ENCODE data around the gene ATOH7. TPM values are rescaled to one million over a fixed set of nuclear protein-coding genes. Genes with fewer than 3 reads are reported as not detected.

Gene ATOH7
- total RNA-seq, 1 experiment from 2014 or later: not detected

DNA sequence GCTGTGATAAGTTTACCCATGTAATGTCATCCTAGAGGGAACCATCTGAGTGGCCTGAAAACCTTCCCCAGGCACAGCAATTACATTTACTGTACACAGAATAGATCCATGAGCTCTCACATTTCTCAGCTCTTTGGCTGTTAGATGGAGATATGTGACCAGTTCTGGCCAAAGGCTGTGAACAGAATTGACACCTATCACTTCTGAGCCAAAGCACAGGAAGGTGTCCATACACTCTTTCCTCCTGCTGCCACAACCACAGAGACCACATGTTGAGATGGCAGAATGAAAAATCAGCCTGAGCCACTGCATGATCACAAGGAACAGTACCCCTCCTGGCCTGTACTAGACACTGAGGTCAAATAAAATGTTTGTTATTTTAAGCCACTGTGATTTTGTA, 44.3 kb upstream of the ATOH7 start:
- POLR2A ChIA-PET (ENCODE audit: unreplicated experiment): no interaction called here
- no peak for TF ChIP-seq EZH2 (IDR thresholded peaks at IDR 0.05; ENCODE audit: low read depth)
- TF ChIP-seq CTCF (conservative IDR thresholded peaks at IDR 0.05): no peak

GRCh38 chr10:68275600-68276126, 43.8 kb upstream of the ATOH7 start:
- H3K4me2 ChIP-seq: no peak overlapping the region
- no peaks in the 10 kb centered on the region for H3K36me3 ChIP-seq (ENCODE audit: low read depth)
- BruUV-seq (replicated peaks): no TSS peak
- TF ChIP-seq EZH2 (IDR thresholded peaks at IDR 0.05; ENCODE audit: low read depth) (no peak), CTCF (conservative IDR thresholded peaks at IDR 0.05) (no peak)
- H3F3A ChIP-seq (ENCODE audit: insufficient read depth, low read depth): no peaks in the 10 kb centered on the region
- no peak overlapping the region for H2AFZ ChIP-seq
- H3K27ac ChIP-seq: no peak overlapping the region
- H3K9me3 ChIP-seq (ENCODE audit: insufficient read depth, low read depth): peaks cover 7% of the 10 kb centered on the region; the same call in 1 of the 2 replicates
- ChIA-PET POLR2A (ENCODE audit: unreplicated experiment) (interaction anchor here (0.5 to 0.6 kb wide), 2 partner anchors 17 to 207 kb away, joined by 6 to 9 read pairs; no protein-coding TSS in a partner anchor), CTCF (no interaction called here)
- no peaks in the 10 kb centered on the region for H3K79me2 ChIP-seq (ENCODE audit: low read depth)
- H3K4me1 ChIP-seq (replicated peaks; ENCODE audit: insufficient read depth): no peaks in the 10 kb centered on the region
- intact Hi-C loops (cut with micrococcal nuclease; ENCODE audit: unreplicated experiment): no loop called here
- H3K27me3 ChIP-seq (ENCODE audit: insufficient read depth, low read depth): no peaks in the 10 kb centered on the region
- H3K9me2 ChIP-seq (ENCODE audit: insufficient read depth): no peaks in the 10 kb centered on the region
- H3K4me3 ChIP-seq: no peak overlapping the region
- DNase-seq: no peak
- no peaks in the 10 kb centered on the region for H4K20me1 ChIP-seq (ENCODE audit: insufficient read depth)

More for the DNA sequence above, 44.3 kb upstream of the ATOH7 start:
- CTCF ChIA-PET: no interaction called here
- intact Hi-C loops (cut with micrococcal nuclease; ENCODE audit: unreplicated experiment): no loop called here
- H3K27ac ChIP-seq: no peak overlapping the region
- BruUV-seq (replicated peaks): no TSS peak
- H4K20me1 ChIP-seq (ENCODE audit: insufficient read depth): no peaks in the 10 kb centered on the region
- H3K9me2 ChIP-seq (ENCODE audit: insufficient read depth): no peaks in the 10 kb centered on the region
- H3K27me3 ChIP-seq (ENCODE audit: insufficient read depth, low read depth): no peaks in the 10 kb centered on the region
- no peak overlapping the region for H3K4me2 ChIP-seq
- no peaks in the 10 kb centered on the region for H3K36me3 ChIP-seq (ENCODE audit: low read depth)
- H3K4me3 ChIP-seq: no peak overlapping the region
- no peaks in the 10 kb centered on the region for H3K4me1 ChIP-seq (replicated peaks; ENCODE audit: insufficient read depth)
- H3F3A ChIP-seq (ENCODE audit: insufficient read depth, low read depth): no peaks in the 10 kb centered on the region
- no peaks in the 10 kb centered on the region for H3K79me2 ChIP-seq (ENCODE audit: low read depth)
- no peak for DNase-seq
- H3K9me3 ChIP-seq (ENCODE audit: insufficient read depth, low read depth): peaks cover 7% of the 10 kb centered on the region; the same call in 1 of the 2 replicates
- no peak overlapping the region for H2AFZ ChIP-seq

DNA sequence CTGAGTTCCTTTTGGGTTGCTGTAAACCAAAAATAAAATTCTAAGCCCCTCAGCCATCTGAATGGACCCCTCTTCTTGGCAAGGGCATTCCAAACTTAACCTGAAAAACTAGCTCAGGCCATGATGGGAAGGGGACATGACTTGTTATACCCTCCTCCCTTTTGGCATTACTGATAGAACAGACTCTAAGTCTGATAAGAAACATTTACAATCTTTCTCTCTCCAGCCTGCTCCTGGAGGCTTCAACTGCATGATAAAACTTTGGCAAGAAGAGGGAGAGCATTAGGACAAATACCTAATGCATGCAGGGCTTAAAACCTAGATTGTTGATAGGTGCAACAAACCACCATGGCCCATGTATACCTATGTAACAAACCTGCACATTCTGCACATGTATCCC, 40.9 kb upstream of the ATOH7 start:
- no peak overlapping the region for H3K27ac ChIP-seq
- no peak overlapping the region for H3K4me2 ChIP-seq
- TF ChIP-seq CTCF (conservative IDR thresholded peaks at IDR 0.05): no peak
- no peak for TF ChIP-seq EZH2 (IDR thresholded peaks at IDR 0.05; ENCODE audit: low read depth)
- no peaks in the 10 kb centered on the region for H3K4me1 ChIP-seq (replicated peaks; ENCODE audit: insufficient read depth)
- POLR2A ChIA-PET (ENCODE audit: unreplicated experiment): no interaction called here
- H3K9me3 ChIP-seq (ENCODE audit: insufficient read depth, low read depth): no peaks in the 10 kb centered on the region; the same call in 1 of the 2 replicates
- no peaks in the 10 kb centered on the region for H3K79me2 ChIP-seq (ENCODE audit: low read depth)
- no peak overlapping the region for H3K4me3 ChIP-seq
- no peak for DNase-seq
- intact Hi-C loops (cut with micrococcal nuclease; ENCODE audit: unreplicated experiment): no loop called here
- CTCF ChIA-PET: no interaction called here
- no peaks in the 10 kb centered on the region for H3K36me3 ChIP-seq (ENCODE audit: low read depth)
- no peaks in the 10 kb centered on the region for H3F3A ChIP-seq (ENCODE audit: insufficient read depth, low read depth)
- H3K9me2 ChIP-seq (ENCODE audit: insufficient read depth): no peaks in the 10 kb centered on the region
- no peaks in the 10 kb centered on the region for H4K20me1 ChIP-seq (ENCODE audit: insufficient read depth)
- H3K27me3 ChIP-seq (ENCODE audit: insufficient read depth, low read depth): no peaks in the 10 kb centered on the region
- no TSS peak for BruUV-seq (replicated peaks)
- no peak overlapping the region for H2AFZ ChIP-seq

Data from PC-9 (cell line).